ENCODE results near the gene TRPM8. TPM values are rescaled to one million over a fixed set of nuclear protein-coding genes. Genes with fewer than 3 reads are reported as not detected.
A peak's percentile ranks its signal among the peaks of the same experiment; 100 is the strongest.

Gene TRPM8
- polyA plus RNA-seq, 2 of the 4 experiments (the other 2 are of a cell fraction), result 0.25 to 0.97 TPM

DNA sequence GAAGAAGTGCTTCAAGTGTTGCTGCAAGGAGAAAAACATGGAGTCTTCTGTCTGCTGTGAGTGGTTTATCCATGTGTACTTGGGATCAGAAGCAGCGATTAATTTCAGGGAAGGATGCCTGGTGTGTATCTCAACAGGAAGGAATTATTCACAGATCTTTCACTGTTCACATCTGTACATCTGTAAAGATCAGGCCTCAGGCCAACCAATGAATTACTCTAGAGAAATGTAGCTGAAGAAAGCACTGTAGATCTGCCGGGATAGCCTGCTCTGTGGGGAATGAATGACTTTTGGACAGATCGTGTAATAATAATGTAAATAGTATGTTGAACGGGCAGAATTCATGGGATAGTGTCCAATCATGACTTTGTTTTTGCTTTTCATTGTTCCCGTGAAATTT, 79.3 kb downstream of the TRPM8 start:
- no peak overlapping the region for H3K4me3 ChIP-seq
- CTCF ChIA-PET, result interaction anchor here (0.9 to 1.4 kb wide), 3 partner anchors 13 to 139 kb away, joined by 4 to 5 read pairs (median 5); no protein-coding TSS in a partner anchor
- no peaks in the 10 kb centered on the region for H3K9me3 ChIP-seq
- no peak overlapping the region for H3K27ac ChIP-seq
- no peak for FAIRE-seq
- ATAC-seq, result no peak
- H3K4me1 ChIP-seq, result no peaks in the 10 kb centered on the region
- H3K4me2 ChIP-seq, result no peak overlapping the region
- WGBS (ENCODE audit: missing lambda C conversion rate), result 94% methylated on average over 5 of the region's 5 CpGs
- POLR2A ChIA-PET, result no interaction called here
- TF ChIP-seq FOSL2 (IDR thresholded peaks at IDR 0.05), result no peak
- no peak for TF ChIP-seq FOSL2 (CRISPR knock-in tag; IDR thresholded peaks at IDR 0.05)
- no peak for TF ChIP-seq CHD4 (IDR thresholded peaks at IDR 0.05; ENCODE audit: borderline replicate concordance)
- no peak for TF ChIP-seq ZNF302 (CRISPR knock-in tag; IDR thresholded peaks at IDR 0.05)
- TF ChIP-seq, protein P1, sequence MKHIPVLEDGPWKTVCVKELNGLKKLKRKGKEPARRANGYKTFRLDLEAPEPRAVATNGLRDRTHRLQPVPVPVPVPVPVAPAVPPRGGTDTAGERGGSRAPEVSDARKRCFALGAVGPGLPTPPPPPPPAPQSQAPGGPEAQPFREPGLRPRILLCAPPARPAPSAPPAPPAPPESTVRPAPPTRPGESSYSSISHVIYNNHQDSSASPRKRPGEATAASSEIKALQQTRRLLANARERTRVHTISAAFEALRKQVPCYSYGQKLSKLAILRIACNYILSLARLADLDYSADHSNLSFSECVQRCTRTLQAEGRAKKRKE (CRISPR knock-in tag; IDR thresholded peaks at IDR 0.05; ENCODE audit: low read depth), result no peak
- no peak for TF ChIP-seq EP300 (IDR thresholded peaks at IDR 0.05)
- TF ChIP-seq PHF8 (IDR thresholded peaks at IDR 0.05; ENCODE audit: borderline replicate concordance, low read depth), result no peak
- TF ChIP-seq ZC3H11A (IDR thresholded peaks at IDR 0.05), result no peak
- no peak for TF ChIP-seq HDAC2 (IDR thresholded peaks at IDR 0.05)
- no peak for TF ChIP-seq BHLHE40 (IDR thresholded peaks at IDR 0.05; ENCODE audit: low read depth, low read length)
- no peak for TF ChIP-seq CBX8 (IDR thresholded peaks at IDR 0.05)
- TF ChIP-seq, protein P2, sequence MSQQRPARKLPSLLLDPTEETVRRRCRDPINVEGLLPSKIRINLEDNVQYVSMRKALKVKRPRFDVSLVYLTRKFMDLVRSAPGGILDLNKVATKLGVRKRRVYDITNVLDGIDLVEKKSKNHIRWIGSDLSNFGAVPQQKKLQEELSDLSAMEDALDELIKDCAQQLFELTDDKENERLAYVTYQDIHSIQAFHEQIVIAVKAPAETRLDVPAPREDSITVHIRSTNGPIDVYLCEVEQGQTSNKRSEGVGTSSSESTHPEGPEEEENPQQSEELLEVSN (IDR thresholded peaks at IDR 0.05; ENCODE audit: borderline replicate concordance, low read depth), result no peak
- no peak for TF ChIP-seq KDM1A (IDR thresholded peaks at IDR 0.05; ENCODE audit: low read depth)
- DNase-seq (ENCODE audit: low read depth in 1 of 2, low spot score in 1 of 2), result no peak

DNA sequence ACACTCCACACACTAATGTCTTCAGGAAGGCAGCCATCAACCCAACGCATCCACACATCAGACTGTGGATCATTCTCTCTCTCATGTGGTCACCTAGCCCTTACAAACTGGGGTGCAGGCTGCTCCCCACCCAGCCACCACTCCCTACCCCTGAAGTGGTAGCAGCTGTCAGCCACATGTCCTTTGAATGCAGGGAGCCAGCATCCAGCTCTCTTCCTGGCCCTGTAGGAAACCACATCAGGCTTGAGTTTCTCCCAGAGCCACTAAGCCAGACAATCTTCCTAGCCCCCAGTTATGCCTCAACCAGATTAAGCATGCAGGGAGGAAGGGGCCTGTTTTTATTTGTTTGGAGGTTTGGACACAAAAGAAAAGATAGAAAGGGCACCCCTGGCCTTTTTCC, 80.5 kb downstream of the TRPM8 start:
- TF ChIP-seq HOXB13 (CRISPR knock-in tag; IDR thresholded peaks at IDR 0.05; ENCODE audit: low read depth) (no peak), JUN (IDR thresholded peaks at IDR 0.05) (no peak), PHF8 (IDR thresholded peaks at IDR 0.05; ENCODE audit: borderline replicate concordance, low read depth) (no peak), FOXS1 (CRISPR knock-in tag; IDR thresholded peaks at IDR 0.05) (no peak), FOSB (CRISPR knock-in tag; IDR thresholded peaks at IDR 0.05) (no peak), CBX8 (IDR thresholded peaks at IDR 0.05) (no peak), KDM5A (IDR thresholded peaks at IDR 0.05) (no peak), ZC3H11A (IDR thresholded peaks at IDR 0.05) (no peak)
- TF ChIP-seq, protein P3, sequence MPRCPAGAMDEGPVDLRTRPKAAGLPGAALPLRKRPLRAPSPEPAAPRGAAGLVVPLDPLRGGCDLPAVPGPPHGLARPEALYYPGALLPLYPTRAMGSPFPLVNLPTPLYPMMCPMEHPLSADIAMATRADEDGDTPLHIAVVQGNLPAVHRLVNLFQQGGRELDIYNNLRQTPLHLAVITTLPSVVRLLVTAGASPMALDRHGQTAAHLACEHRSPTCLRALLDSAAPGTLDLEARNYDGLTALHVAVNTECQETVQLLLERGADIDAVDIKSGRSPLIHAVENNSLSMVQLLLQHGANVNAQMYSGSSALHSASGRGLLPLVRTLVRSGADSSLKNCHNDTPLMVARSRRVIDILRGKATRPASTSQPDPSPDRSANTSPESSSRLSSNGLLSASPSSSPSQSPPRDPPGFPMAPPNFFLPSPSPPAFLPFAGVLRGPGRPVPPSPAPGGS (IDR thresholded peaks at IDR 0.05), result no peak
- TF ChIP-seq, protein P4, sequence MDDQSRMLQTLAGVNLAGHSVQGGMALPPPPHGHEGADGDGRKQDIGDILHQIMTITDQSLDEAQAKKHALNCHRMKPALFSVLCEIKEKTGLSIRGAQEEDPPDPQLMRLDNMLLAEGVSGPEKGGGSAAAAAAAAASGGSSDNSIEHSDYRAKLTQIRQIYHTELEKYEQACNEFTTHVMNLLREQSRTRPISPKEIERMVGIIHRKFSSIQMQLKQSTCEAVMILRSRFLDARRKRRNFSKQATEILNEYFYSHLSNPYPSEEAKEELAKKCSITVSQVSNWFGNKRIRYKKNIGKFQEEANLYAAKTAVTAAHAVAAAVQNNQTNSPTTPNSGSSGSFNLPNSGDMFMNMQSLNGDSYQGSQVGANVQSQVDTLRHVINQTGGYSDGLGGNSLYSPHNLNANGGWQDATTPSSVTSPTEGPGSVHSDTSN (IDR thresholded peaks at IDR 0.05), result no peak
- TF ChIP-seq, protein P5, sequence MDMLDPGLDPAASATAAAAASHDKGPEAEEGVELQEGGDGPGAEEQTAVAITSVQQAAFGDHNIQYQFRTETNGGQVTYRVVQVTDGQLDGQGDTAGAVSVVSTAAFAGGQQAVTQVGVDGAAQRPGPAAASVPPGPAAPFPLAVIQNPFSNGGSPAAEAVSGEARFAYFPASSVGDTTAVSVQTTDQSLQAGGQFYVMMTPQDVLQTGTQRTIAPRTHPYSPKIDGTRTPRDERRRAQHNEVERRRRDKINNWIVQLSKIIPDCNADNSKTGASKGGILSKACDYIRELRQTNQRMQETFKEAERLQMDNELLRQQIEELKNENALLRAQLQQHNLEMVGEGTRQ (IDR thresholded peaks at IDR 0.05), result no peak
- TF ChIP-seq, protein P6, sequence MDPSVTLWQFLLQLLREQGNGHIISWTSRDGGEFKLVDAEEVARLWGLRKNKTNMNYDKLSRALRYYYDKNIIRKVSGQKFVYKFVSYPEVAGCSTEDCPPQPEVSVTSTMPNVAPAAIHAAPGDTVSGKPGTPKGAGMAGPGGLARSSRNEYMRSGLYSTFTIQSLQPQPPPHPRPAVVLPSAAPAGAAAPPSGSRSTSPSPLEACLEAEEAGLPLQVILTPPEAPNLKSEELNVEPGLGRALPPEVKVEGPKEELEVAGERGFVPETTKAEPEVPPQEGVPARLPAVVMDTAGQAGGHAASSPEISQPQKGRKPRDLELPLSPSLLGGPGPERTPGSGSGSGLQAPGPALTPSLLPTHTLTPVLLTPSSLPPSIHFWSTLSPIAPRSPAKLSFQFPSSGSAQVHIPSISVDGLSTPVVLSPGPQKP (IDR thresholded peaks at IDR 0.05; ENCODE audit: low read depth, low read length), result no peak
- FAIRE-seq (no peak), DNase-seq (ENCODE audit: low read depth in 1 of 2, low spot score in 1 of 2) (no peak), ATAC-seq (no peak)
- CTCF ChIA-PET, result interaction anchor here (1.1 to 2.1 kb wide), 4 partner anchors 9 to 547 kb away, joined by 3 to 5 read pairs (median 4); no protein-coding TSS in a partner anchor
- no peak overlapping the region for H3K4me2 ChIP-seq
- POLR2A ChIA-PET, result no interaction called here
- no peaks in the 10 kb centered on the region for H3K9me3 ChIP-seq
- no peaks in the 10 kb centered on the region for H3K4me1 ChIP-seq
- no CpG with 5 or more reads among the region's 1 CpG for WGBS (ENCODE audit: missing lambda C conversion rate)
- H3K27ac ChIP-seq, result peak overlapping the region in 1 of 2 experiments; percentile 24; a peak in 2 of 6 replicates
- no peak overlapping the region for H3K4me3 ChIP-seq
